Raji (cell line): Measurements from ENCODE around the gene KIAA0930.

Experiments
- POLR2A ChIP-seq: IDR thresholded peaks from 2 replicates; pipeline ENCODE4 v1.6.1; 2011; ENCODE audit warnings: low read depth, low read length, control low read depth; ENCODE audit not compliant: insufficient read depth

The KIAA0930 gene

DNA sequence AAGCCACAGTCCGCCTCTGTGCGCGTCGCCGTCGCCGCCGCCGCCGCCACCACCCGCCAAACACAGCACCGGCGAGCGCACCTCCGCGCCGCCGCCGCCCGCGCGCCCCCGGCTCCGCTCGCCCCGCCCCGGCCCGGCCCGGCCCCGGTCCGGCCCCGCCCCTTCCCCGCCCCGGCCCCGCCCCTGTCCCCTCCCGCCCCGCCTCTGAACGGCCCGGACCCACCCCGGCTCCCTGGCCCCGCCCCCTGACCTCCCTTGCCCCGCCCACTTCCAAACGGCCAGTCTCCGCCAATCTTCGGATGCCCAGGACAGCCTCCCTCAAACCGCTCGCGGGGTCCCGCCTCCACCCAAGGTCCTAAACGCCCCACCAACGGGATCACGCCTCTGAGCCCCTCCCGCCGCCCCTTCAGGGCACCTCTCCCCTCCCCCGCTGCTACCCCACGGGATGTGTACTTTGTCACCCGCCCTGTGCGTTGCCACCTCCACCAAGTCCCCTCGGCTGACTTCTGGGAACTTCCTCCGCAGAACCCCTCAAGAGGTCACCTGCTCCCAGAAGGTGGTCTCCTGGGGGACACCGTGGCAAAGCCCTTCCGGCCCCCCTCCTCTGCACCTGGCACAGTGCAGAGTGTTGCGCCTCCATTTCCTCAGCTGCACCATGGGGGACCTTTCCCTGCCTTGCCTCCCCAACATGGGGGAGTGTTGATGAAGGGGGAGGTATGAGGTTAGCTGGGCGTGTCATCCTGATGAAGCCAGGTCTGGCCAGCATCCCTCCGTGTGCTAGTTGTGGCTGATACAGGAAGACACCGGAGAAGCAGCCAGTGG lies at the start of gene KIAA0930:
Gene KIAA0930, minus strand, starts transcription at position 85 of the 822 bp plus-strand sequence. CDS start 191 bp downstream, outside the sequence.
- TF ChIP-seq POLR2A = peak; percentile 40

DNA sequence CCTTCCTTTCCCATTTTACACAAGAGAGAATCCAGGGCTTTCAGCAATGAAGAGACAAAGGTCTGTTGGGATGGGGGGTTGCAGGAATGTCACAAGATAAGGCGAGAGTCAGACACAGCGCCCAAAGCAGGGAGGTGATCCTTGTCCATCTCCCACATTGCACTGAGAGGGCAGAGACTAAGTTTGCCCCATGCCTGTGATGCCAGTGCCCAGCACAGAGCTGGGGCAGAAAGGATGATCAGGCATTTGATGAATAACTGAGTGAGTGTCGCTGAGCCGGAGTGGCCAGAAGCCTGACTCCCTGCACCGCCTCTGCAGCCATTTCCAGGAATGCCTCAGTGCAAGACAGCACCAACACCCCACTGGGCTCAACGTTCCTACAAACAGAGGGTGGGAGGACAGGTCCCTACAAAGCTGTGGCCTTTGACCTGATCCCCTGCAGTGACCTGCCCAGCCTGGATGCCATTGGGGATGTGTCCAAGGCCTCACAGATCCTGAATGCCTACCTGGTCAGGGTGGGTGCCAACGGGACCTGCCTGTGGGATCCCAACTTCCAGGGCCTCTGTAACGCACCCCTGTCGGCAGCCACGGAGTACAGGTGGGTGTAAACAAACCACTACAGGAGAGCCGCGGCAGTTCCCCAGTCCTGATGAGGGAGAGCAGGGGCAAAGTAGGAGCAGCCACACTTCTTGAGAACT lies 46.3 kb upstream of the KIAA0930 start:
- TF ChIP-seq POLR2A = no peak

GRCh38 chr22:45285263-45286058 lies 44.8 kb upstream of the KIAA0930 start:
- TF ChIP-seq POLR2A = no peak

DNA sequence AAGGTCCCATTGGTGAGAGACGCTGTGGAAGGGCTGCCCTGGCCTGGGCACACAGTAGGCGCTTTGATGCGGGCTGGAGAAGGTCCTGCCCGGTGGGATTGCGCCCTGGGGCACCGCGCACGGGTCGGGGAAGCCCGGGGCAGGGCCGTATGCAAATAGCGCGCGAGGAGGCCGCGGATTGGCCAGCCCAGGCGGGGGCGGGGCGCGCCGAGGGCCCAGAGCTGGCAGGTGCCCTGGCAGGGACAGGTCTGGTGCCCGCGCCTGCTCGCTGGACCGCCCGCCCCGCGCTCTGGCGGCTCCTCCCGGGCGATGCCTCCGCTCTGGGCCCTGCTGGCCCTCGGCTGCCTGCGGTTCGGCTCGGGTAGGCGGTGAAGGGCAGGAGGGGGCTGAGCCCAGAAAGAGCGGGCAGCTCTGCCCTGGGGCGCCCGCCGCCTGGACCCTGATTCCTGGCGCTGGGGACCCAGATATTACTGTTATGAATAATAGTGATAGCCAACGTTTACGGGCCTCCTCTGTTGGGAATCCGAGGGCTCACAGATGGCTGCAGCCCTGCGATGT lies 44.1 kb upstream of the KIAA0930 start, which contains the start of gene UPK3A:
Gene UPK3A, plus strand, starts transcription at position 245 of the 558 bp plus-strand sequence. Its CDS starts 65 bp downstream, at position 310.
- TF ChIP-seq POLR2A = no peak

DNA sequence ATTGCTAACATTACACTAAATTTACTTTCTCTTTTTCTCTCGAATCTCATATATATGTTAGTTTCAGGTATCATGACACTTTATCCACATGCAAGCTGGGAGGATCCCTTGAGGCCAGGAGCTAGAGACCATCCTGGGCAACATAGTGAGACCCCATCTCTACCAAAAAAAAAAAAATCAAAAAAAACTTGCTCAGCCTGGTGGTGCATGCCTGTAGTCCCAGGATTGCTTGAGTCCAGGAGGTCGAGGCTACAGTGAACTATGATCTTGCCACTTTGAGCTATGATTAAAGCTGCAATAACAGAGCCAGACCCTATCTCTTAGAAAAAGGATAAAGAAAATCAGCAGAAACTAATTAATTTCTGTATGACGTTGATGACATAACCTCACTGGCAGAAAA lies 40.3 kb upstream of the KIAA0930 start:
- TF ChIP-seq POLR2A = no peak

GRCh38 chr22:45280587-45280980 lies 39.9 kb upstream of the KIAA0930 start:
- TF ChIP-seq POLR2A = no peak

DNA sequence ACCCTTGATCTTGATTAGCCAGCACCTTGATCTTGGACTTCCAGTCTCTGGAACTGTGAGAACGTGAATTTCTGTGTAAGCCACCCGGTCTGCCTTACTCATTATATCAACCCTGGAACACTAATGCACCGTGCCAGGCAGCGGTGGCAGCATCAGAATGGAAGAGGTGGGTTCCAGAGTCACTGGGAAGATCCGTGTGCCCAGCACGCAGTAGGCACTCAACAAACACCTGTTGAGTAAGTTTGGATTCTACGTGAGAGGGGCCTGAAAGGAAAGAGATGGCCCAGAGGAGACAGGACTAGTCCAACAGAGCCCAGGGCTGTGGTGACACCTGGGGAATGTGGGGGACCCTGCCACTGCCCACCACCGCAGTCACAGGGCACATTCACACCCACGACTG lies 37.4 kb upstream of the KIAA0930 start:
- TF ChIP-seq POLR2A = no peak

DNA sequence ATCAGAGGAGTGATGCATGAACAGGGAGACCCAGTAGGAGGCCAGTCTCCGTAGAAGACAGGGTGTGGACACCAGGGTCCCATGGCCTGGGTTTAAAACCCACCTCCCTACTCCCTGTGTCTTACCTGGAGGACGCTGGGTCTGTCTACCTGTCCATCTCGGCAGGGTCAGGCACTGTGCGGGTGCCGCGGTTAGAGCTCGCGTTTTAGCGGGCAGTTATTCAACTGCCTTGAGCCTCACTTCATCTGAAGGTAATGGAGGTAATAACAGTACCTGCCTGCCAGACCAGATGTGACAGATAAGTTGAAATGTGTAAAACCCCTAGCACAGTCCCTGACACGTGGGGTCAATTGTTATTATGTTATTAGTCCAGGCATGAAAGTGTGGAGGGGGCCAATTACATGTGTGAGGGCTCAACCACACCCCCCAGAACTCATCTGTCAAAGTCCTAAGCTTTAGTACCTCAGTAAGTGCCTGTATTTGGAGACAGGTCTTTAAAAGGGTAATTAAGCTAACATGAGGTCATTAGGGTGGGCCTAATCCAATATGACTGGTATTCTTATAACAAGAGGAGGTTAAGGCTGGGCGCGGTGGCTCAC lies 35.9 kb upstream of the KIAA0930 start:
- TF ChIP-seq POLR2A = no peak

GRCh38 chr22:45273452-45274075 lies 32.9 kb upstream of the KIAA0930 start:
- TF ChIP-seq POLR2A = no peak

DNA sequence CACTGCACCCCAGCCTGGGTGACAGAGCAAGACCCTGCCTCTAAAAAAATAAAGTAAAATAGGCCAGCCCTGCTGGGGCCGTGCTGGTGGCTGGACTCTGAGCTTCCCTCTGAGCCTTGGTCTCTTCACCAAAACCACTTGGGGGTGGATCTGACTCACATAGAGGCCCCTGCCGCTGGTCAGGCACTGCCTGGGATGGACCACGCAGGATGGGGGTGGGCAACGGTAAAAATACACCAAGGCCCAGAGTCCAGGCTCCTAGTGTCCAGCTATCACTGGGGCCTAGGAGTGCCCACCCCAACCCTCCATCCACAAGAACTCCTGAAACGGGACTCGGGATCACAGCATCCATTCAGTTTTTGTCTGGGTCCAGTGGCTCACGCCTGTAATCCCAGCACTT lies 31.8 kb upstream of the KIAA0930 start:
- no peak for TF ChIP-seq POLR2A

GRCh38 chr22:45271667-45272201 lies 31.0 kb upstream of the KIAA0930 start:
- no peak for TF ChIP-seq POLR2A

GRCh38 chr22:45270095-45271020 lies 29.7 kb upstream of the KIAA0930 start:
- no peak for TF ChIP-seq POLR2A

DNA sequence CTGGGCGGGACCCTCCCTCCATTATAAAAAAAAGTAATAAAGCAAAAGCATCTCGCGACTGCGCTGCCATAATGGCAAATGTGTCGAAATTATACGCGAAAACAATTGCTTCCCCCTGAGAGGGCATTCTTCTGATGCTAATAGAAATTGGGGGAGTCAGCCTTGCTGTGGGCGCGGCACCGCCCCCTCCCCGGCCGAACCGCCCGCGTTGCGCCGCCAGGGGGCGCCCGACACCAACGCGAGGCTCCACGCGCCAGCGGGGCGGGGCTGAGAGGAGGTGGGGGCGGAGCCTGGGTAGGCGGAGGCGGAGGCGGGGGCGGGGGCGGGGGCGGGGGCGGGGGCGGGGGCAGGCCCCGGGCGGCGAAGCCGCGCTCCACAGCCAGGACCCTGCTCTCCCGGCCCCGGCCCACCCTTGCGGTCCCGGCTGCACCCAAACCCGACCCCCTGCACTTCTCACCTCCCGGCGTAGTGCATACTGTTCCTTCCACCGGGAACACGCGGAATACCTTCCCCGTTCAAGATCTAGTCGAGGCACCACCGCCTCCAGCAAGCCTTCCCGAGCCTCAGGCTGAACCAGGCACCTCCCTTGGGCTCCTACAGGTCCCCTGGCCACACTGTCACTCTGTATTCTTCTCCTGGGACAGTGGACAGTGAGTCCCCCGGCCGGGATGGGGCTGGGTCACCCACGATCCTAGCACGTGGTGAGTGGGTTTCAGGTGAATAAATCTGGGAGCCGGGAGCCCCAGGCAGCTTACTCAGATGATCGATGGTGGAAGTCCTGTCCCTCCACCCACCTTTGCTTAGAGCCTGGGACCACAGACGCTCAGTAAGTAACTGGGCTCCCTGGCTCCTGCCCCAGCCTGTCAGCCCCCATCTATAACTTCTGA lies 28.5 kb upstream of the KIAA0930 start:
- TF ChIP-seq POLR2A = no peak
